ENCODE data around the gene CHCHD10.
A peak's percentile ranks its signal among the peaks of the same experiment; 100 is the strongest.

Gene CHCHD10

DNA sequence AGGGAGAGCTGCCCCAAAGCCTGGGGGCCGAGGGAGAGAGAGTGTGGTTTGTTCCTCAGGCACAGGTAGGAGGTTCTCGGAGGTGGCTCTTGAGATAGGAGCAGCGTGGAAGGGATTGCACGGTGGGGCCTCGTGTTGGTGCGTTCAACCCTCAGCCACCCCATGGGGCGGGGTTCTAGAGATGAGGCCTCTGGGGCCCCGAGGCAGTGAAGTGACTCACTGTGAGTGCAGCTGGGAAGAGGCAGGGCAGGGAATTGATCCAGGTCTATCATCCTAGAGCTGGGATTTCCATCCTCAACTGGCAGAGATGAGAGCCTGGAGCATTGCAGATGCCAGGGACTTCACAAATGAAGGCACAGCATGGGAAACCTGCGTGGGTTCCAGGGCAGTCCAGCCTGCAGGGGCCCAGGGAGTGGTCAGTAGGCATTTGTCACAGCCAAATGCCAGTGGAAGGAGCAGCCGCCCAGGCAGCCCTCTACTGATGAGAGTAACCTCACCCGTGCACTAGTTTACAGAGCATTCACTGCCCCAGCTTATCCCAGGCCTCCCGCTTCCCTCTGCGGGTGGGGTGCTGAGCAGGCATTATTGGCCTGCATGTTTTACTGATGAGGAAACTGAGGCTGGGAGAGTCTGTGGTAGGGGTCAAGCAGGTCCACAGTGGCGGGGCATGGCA is 13.9 kb upstream of the CHCHD10 start:
- no peaks in the 10 kb centered on the region for H3K27me3 Mint-ChIP-seq
- no peak overlapping the region for H3K27ac Mint-ChIP-seq
- no peak for DNase-seq
- H3K9me3 Mint-ChIP-seq = no peaks in the 10 kb centered on the region
- peaks cover 9% of the 10 kb centered on the region for H3K4me1 Mint-ChIP-seq (ENCODE audit: low read depth)
- H3K4me3 Mint-ChIP-seq = no peak overlapping the region
- H3K36me3 Mint-ChIP-seq (ENCODE audit: low read depth) = no peaks in the 10 kb centered on the region

DNA sequence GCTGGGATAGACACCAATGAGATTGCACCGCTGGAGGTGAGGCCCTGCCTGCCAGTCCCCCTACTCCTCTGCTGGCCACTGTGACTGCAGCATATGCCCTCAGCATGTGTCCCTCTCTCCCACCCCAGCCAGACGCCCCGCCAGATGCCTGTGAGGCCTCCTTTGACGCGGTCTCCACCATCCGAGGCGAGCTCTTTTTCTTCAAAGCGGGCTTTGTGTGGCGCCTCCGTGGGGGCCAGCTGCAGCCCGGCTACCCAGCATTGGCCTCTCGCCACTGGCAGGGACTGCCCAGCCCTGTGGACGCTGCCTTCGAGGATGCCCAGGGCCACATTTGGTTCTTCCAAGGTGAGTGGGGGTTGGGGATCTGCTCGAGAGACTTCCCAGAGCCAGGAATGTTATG is 13.3 kb upstream of the CHCHD10 start:
- Mint-ChIP-seq H3K9me3 (no peaks in the 10 kb centered on the region), H3K4me3 (no peak overlapping the region), H3K27me3 (no peaks in the 10 kb centered on the region), H3K27ac (no peak overlapping the region), H3K36me3 (ENCODE audit: low read depth) (no peaks in the 10 kb centered on the region), H3K4me1 (ENCODE audit: low read depth) (peaks cover 3% of the 10 kb centered on the region)
- no peak for DNase-seq

DNA sequence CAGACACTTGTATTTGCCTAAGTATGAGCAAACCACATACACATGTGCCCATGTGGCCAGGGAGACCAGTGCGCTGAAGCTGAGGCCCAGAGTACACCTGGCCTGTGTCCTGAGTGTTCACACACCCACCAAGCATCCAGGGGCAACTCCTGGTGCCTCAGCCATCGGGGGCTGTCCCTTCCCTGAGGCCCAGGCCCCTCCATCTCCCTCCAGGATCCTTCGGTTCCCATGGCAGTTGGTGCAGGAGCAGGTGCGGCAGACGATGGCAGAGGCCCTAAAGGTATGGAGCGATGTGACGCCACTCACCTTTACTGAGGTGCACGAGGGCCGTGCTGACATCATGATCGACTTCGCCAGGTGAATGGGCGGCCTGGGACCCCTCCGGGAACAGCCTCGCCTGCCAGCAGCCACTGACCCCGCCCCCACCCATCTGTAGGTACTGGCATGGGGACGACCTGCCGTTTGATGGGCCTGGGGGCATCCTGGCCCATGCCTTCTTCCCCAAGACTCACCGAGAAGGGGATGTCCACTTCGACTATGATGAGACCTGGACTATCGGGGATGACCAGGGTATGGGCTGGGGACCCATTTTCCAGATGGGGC is 12.5 kb upstream of the CHCHD10 start:
- no peak overlapping the region for H3K27ac Mint-ChIP-seq
- no peaks in the 10 kb centered on the region for H3K4me1 Mint-ChIP-seq (ENCODE audit: low read depth)
- no peak for DNase-seq
- H3K9me3 Mint-ChIP-seq = no peaks in the 10 kb centered on the region
- H3K4me3 Mint-ChIP-seq = no peak overlapping the region
- H3K27me3 Mint-ChIP-seq = no peaks in the 10 kb centered on the region
- H3K36me3 Mint-ChIP-seq (ENCODE audit: low read depth) = no peaks in the 10 kb centered on the region

DNA sequence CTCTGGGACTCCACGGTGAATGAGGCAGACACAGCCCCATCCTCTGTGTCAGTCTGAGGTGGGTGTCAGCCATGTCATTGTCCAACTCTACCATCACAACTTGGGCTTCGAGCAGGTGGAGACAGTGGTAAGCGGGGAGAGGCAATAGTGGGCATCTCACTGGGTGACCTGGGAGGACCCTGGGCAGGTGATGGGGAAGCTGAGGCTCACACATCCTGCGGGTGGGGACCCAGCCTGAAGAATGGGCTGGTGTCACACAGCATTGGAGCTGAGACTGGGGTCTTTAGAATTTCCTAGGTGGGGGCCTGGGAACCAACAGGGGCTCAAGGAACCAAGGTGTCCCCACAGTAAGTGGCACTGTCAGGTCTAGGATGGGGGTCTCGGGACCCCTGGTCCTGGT is 12.0 kb upstream of the CHCHD10 start:
- no peaks in the 10 kb centered on the region for H3K36me3 Mint-ChIP-seq (ENCODE audit: low read depth)
- no peak for DNase-seq
- no peaks in the 10 kb centered on the region for H3K27me3 Mint-ChIP-seq
- no peaks in the 10 kb centered on the region for H3K9me3 Mint-ChIP-seq
- H3K4me3 Mint-ChIP-seq = no peak overlapping the region
- H3K27ac Mint-ChIP-seq = no peak overlapping the region
- H3K4me1 Mint-ChIP-seq (ENCODE audit: low read depth) = no peaks in the 10 kb centered on the region

DNA sequence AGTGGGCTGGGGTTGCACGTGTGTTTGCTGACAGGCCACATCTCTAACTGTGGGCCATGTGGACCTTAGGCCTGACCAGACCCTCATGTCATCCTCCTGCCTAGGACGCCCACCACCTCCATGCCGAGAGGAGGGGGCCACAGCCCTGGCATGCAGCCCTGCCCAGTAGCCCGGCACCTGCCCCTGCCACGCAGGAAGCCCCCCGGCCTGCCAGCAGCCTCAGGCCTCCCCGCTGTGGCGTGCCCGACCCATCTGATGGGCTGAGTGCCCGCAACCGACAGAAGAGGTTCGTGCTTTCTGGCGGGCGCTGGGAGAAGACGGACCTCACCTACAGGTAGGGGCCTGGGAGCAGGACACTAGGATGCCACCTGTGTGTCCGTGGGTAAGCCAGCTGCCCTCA is 11.3 kb upstream of the CHCHD10 start:
- H3K9me3 Mint-ChIP-seq = no peaks in the 10 kb centered on the region
- H3K27me3 Mint-ChIP-seq = no peaks in the 10 kb centered on the region
- no peak overlapping the region for H3K4me3 Mint-ChIP-seq
- H3K4me1 Mint-ChIP-seq (ENCODE audit: low read depth) = no peaks in the 10 kb centered on the region
- H3K27ac Mint-ChIP-seq = no peak overlapping the region
- H3K36me3 Mint-ChIP-seq (ENCODE audit: low read depth) = no peaks in the 10 kb centered on the region
- DNase-seq = no peak

DNA sequence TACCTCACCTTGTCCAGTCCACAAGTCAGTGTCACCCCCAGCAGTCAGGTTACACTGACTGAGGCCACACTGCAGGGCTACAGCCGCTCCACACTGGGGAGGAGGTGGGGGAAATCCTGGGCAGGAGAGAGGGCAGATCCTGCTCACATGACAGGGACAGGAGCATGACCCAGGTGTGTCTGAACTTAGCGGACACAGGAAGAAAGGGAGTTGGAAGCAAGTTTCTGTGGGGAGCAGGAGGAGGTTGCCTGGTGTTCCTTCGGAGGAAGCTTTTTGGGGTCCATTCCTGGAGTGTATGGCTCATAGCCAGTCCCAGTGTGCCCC is 10.8 kb upstream of the CHCHD10 start:
- Mint-ChIP-seq H3K4me1 (ENCODE audit: low read depth) (no peaks in the 10 kb centered on the region), H3K27me3 (no peaks in the 10 kb centered on the region)

DNA sequence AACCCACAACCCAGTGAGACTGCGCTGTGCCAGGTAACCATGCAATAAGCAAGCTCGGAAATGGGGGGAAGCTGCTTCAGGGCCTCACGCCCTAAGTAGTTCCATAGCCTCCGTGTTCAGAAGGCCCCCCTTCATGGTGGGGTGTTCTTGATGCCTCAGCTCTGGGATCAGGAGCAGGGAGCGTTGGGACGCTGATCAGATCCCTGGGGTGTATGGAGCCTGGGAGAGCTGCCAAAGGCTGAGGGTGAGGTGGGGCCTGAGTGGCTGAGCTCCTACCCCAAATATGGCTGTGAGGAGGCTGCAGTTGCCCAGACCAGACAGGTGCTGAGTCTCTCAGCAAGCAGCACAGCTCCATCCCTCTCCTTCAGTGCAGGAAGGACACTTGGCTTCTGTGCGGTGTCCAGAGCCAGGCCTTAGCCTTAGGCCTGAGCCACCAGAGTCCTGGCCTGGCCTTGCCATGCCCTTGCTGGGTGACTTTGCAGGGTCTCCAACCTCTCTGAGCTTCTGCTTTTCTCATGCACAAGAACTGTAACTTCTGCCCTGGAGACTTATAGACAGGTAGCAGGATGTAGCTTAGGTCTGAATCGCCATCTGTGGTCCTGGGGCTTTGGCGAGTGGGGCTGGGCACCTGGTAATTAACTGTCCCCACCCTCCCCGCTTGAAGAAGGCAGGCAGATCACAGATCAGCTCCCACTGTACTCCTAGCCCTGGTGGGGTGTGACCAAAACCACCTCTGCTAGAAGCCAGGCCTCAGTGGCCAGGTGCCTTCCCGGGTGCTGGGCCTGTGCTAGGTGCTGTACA is 10.2 kb upstream of the CHCHD10 start:
- peaks cover 5% of the 10 kb centered on the region for H3K4me1 Mint-ChIP-seq (ENCODE audit: low read depth)
- no peaks in the 10 kb centered on the region for H3K9me3 Mint-ChIP-seq
- H3K27me3 Mint-ChIP-seq = no peaks in the 10 kb centered on the region
- no peak overlapping the region for H3K4me3 Mint-ChIP-seq
- DNase-seq = no peak
- no peaks in the 10 kb centered on the region for H3K36me3 Mint-ChIP-seq (ENCODE audit: low read depth)
- H3K27ac Mint-ChIP-seq = no peak overlapping the region

More for the DNA sequence above, 10.8 kb upstream of the CHCHD10 start:
- H3K9me3 Mint-ChIP-seq = no peaks in the 10 kb centered on the region
- H3K4me3 Mint-ChIP-seq = no peak overlapping the region
- no peak overlapping the region for H3K27ac Mint-ChIP-seq
- H3K36me3 Mint-ChIP-seq (ENCODE audit: low read depth) = no peaks in the 10 kb centered on the region
- no peak for DNase-seq

DNA sequence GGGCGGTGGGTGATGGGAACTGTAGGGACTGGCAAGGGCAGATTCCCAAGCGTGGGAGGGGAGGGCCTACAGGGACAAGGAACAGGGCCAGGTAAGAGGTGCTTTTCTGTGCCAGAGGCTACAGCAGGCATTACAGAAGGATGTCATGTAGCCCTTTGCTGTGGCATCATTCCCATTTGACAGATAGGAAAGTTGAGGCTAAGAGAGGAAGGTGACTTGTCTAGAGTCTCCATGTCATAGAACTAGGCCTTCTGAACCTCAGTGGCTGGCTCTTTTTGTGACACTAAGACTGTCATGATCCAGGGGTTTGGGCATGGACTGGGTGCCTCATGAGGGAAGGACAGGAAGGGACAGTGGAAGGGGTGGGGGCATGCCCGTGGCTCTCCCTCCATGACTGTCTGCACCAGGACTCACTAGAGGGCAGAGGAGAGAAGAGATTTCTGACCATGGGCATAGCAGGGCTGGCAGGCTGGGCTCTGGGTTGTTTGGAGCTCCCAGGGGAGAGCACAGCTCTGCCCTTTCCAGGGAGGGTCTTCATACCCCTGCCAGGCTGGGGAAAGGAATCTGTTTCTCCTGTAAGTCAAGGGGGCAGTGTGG is 8.1 kb upstream of the CHCHD10 start:
- no peak for DNase-seq
- Mint-ChIP-seq H3K4me3 (no peak overlapping the region), H3K36me3 (ENCODE audit: low read depth) (no peaks in the 10 kb centered on the region), H3K27me3 (no peaks in the 10 kb centered on the region), H3K4me1 (ENCODE audit: low read depth) (peaks cover 16% of the 10 kb centered on the region), H3K9me3 (no peaks in the 10 kb centered on the region), H3K27ac (no peak overlapping the region)

DNA sequence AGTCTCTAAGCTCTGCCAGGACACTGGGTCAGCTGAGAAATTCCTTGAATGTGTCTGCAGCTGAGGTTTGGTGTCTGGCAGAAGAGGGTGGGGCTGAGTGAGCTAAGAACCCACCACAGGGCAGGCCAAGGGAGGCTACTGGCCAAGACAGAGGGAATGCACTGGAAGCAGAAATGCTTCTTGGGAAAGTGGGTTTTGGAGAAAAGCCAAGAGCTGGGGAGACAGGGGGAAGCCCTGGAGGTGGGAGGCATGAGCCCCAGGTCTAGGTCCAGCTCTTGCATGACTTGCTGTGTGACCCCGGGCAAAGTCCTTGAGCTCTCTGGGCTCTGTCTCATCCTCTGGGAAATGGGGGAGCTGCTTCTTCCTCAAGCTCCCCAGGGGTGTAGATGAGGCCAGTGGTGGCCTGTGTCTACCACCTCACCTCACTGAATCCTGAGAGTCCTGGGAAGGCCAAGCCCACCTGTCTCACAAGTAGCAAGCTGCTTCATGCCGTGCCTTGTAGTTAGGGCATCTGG is 7.2 kb upstream of the CHCHD10 start:
- Mint-ChIP-seq H3K27ac (no peak overlapping the region), H3K4me3 (no peak overlapping the region), H3K4me1 (ENCODE audit: low read depth) (peaks cover 16% of the 10 kb centered on the region), H3K36me3 (ENCODE audit: low read depth) (no peaks in the 10 kb centered on the region), H3K27me3 (no peaks in the 10 kb centered on the region), H3K9me3 (no peaks in the 10 kb centered on the region)
- DNase-seq = no peak

DNA sequence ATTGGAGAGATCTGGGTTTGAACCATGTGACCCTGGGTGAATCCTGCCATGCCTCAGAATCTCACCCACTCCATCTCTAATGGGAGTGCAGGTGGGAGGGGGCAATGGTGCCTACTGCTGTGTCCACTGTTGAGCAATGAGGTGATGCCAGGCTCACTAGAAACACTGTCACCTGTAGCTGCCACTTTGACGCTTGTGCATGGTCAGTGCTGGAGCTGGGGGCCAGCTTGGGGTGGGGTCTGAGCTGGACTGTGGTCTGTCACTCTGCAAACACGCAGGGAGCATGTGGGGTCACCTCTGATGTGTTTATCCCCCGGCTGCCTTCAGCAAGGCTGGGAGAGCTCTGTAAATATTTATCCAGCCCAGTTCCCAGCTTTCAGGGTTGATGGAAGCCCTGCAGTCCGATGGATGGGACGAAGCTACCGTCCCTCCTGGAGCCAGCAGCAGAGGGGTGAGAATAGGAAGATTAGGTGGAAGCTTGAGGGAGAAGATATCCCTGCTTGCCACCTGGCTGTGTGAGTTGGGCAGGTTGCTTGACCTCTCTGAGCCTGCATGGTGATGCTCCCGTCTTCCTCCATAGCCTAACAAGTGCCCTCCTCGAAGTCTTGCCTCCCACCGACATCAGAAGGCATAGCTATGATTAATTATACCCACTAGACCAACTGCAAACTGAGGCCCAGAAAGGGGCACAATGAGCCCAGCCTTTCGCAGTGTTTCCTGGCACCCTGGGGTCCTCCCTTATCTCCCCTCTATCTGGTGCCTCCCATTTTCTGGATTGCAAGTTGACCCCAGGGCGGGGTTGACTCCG is 6.5 kb upstream of the CHCHD10 start:
- Mint-ChIP-seq H3K36me3 (ENCODE audit: low read depth) (no peaks in the 10 kb centered on the region), H3K4me1 (ENCODE audit: low read depth) (peaks cover 18% of the 10 kb centered on the region), H3K27ac (no peak overlapping the region), H3K9me3 (no peaks in the 10 kb centered on the region), H3K27me3 (no peaks in the 10 kb centered on the region), H3K4me3 (no peak overlapping the region)
- no peak for DNase-seq

DNA sequence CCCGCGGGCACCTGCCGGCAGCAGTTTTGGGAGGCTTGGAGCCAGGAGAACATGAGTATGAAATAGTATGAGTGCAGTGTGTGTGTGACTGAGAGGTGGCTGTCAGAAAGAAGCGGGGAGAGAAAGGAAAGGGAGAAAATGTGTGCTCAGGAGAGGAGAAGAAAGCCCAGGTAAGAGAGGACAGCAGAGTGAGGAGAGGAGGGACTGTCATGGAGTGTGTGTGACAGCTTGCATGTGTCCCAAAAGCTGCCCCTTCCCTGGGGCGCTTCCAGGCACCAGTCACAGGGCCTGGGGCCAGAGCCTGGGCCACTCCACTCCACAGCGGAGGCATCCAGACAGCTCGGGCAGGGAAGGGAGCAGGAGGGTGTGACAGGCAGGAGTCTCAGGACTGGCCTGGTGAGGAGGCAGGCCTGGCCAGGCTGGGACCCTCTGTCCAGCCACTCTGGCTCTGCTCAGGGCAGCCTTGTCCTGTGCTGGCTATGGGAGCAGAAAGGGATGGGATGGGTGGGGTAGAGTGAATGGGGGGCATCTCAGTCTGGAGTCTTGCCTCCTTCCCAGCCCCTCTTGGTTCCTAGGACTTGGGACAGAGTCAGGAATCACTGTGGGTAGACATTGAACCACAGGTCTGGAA is 5.8 kb upstream of the CHCHD10 start:
- Mint-ChIP-seq H3K9me3 (no peaks in the 10 kb centered on the region), H3K27me3 (no peaks in the 10 kb centered on the region), H3K4me3 (peak overlapping the region; percentile 57), H3K27ac (no peak overlapping the region), H3K4me1 (ENCODE audit: low read depth) (peaks cover 20% of the 10 kb centered on the region), H3K36me3 (ENCODE audit: low read depth) (no peaks in the 10 kb centered on the region)
- no peak for DNase-seq

DNA sequence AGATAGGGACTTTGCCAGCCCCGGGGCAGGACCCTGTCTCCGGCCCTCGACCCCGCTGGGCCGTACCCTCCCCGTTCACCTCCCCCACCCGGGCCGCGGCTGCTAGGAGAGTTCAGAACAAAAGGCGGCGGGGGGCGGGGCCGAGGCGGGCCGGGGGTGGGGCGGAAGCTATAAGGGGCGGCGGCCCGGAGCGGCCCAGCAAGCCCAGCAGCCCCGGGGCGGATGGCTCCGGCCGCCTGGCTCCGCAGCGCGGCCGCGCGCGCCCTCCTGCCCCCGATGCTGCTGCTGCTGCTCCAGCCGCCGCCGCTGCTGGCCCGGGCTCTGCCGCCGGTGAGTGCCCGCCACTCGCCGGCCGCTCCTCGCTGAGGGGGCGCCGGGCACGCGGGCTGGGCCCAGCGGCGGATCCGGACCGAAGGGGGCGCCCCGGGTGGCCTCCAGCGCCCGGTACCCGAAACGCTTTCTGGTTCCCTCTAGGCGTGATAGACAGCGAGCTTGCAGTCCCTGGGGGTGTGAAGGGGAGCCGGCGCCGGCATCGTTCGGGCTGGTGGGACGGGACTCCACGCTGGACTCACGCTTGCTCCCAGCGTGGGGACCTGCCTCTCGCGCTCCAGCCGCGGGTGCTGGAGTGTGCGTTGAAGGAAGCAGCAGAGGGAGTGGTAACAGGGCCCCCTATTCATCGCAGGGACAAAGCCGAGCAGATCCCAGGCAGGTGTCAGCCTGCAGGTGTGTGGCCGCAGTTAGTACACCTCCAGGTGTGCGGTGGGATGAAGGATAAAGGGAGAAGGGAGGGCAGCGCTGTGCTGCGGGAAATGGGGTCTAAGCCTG is 5.1 kb upstream of the CHCHD10 start, which contains the start of gene MMP11:
Gene MMP11, plus strand, starts transcription at position 201 of the 825 bp plus-strand sequence. Its CDS starts 22 bp downstream, at position 223.
- Mint-ChIP-seq H3K4me3 (peak within 1 kb of the TSS; percentile 57), H3K27me3 (no peaks in the 10 kb centered on the region), H3K4me1 (ENCODE audit: low read depth) (peaks cover 20% of the 10 kb centered on the region), H3K27ac (peak within 1 kb of the TSS; percentile 44), H3K9me3 (no peaks in the 10 kb centered on the region), H3K36me3 (ENCODE audit: low read depth) (no peaks in the 10 kb centered on the region)
- peak; percentile 73 for DNase-seq

DNA sequence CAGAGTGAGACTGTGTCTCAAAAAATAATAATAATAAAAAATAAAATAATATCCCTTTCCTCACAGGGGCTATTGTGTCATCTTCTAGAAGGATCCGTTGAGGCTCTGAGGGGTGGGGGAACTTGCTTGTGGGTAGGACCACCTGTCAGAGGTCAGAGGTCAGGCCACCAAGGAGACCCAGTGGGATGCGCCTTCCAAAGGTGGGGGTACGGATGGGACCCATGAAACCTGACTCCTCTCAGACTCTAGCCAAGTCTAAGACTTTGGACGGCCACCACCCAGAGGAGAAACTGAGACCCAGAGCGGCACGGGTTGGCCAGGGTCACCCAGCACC is 4.5 kb upstream of the CHCHD10 start:
- Mint-ChIP-seq H3K4me1 (ENCODE audit: low read depth) (peaks cover 20% of the 10 kb centered on the region), H3K27ac (peak overlapping the region; percentile 44), H3K4me3 (peak overlapping the region; percentile 57), H3K36me3 (ENCODE audit: low read depth) (no peaks in the 10 kb centered on the region), H3K27me3 (no peaks in the 10 kb centered on the region), H3K9me3 (no peaks in the 10 kb centered on the region)
- DNase-seq = no peak
